Endothelial cell of umbilical vein (primary cell): Measurements from ENCODE around the gene SUGCT. TPM values are rescaled to one million over a fixed set of nuclear protein-coding genes. Genes with fewer than 3 reads are reported as not detected.

Experiments used
- BruUV-seq: library from RNA; stranded (reverse); fragments of 400-500 nt; replicated peaks from 2 replicates; lab custom pipeline; 2021; lab: Mats Ljungman, UMichigan
- CTCF ChIA-PET: fragments of 300-600, 350-600 bp; sonication (Branson Sonifier 250); formaldehyde crosslinking; loops from one replicate; lab custom pipeline; 2021; ENCODE audit warnings: antibody characterized with exemption, inconsistent platforms; lab: Charles Lee
- POLR2A ChIA-PET: fragments of 300-600, 350-600 bp; sonication (Branson Sonifier 250); formaldehyde crosslinking; loops from one replicate; lab custom pipeline; 2021; ENCODE audit warnings: antibody characterized with exemption, inconsistent platforms; lab: Charles Lee
- DNase-seq: peaks from one replicate; pipeline ENCODE4 v3.0.0-alpha.2; 2011; ENCODE audit warnings: low read depth, low spot score
- FAIRE-seq: peaks from 2 replicates; lab custom pipeline; 2011; peaks lifted over from hg19 to GRCh38; lab: Jason Lieb, UNC
- H2AFZ ChIP-seq: 2 replicates; pipeline ENCODE4 v1.6.0; 2012; ENCODE audit warnings: low read depth, low read length, control low read depth, inconsistent platforms
- H3K27ac ChIP-seq: 2 replicates; pipeline ENCODE4 v1.5.1; 2011; ENCODE audit warnings: low read depth, mild to moderate bottlenecking, control low read depth, low read length, moderate library complexity; ENCODE audit not compliant: insufficient read depth
- H3K27me3 ChIP-seq, 2 experiments: 2 replicates each; pipeline versions ENCODE4 v1.6.0 to v1.6.1; 2011; ENCODE audit warnings: low read length in 2 of 2, mixed read lengths in 1 of 2; ENCODE audit not compliant: control insufficient read depth in 2 of 2, insufficient read depth in 2 of 2
- H3K36me3 ChIP-seq, 2 experiments: 2 replicates in 1 of 2; 3 replicates in 1 of 2; pipeline ENCODE4 v1.5.1; 2011; ENCODE audit warnings: low read length in 2 of 2, mild to moderate bottlenecking in 1 of 2, moderate library complexity in 1 of 2; ENCODE audit not compliant: control insufficient read depth in 2 of 2, insufficient read depth in 2 of 2; ENCODE audit errors: extremely low read depth in 1 of 2
- H3K4me1 ChIP-seq: 3 replicates; pipeline ENCODE4 v1.5.1; 2011; ENCODE audit warnings: mild to moderate bottlenecking, low read length; ENCODE audit not compliant: control insufficient read depth, insufficient read depth; ENCODE audit errors: extremely low read depth
- H3K4me2 ChIP-seq: 2 replicates; pipeline ENCODE4 v1.6.1; 2011; ENCODE audit warnings: low read length, control low read depth, mixed read lengths; ENCODE audit not compliant: insufficient read depth
- H3K4me3 ChIP-seq, 3 experiments: fragments of 200-600 bp in 1 of 3; sonication (generic), shearing (Covaris generic) in 1 of 3; replicated peaks in 1 of 3; 2 replicates each; pipeline ENCODE4 v1.5.1; 2011 to 2016; ENCODE audit warnings: control low read depth in 3 of 3, low read length in 3 of 3, mild to moderate bottlenecking in 2 of 3, inconsistent platforms in 1 of 3, low read depth in 1 of 3, moderate library complexity in 1 of 3; ENCODE audit not compliant: insufficient read depth in 1 of 3
- H3K79me2 ChIP-seq: 2 replicates; pipeline ENCODE4 v1.6.0; 2012; ENCODE audit warnings: low read length, inconsistent platforms; ENCODE audit not compliant: control insufficient read depth, insufficient read depth
- H3K9ac ChIP-seq: replicated peaks from 2 replicates; pipeline ENCODE3; 2011; ENCODE audit warnings: low read length, control low read depth; ENCODE audit not compliant: insufficient read depth; ENCODE audit errors: extremely low read depth
- H3K9me1 ChIP-seq: replicated peaks from 3 replicates; pipeline ENCODE4 v1.6.0; 2011; ENCODE audit warnings: mild to moderate bottlenecking, low read length; ENCODE audit not compliant: control insufficient read depth, insufficient read depth; ENCODE audit errors: extremely low read depth
- H3K9me3 ChIP-seq: replicated peaks from 2 replicates; pipeline ENCODE4 v1.5.1; 2012; ENCODE audit warnings: low read length, inconsistent platforms; ENCODE audit not compliant: control insufficient read depth, insufficient read depth
- H4K20me1 ChIP-seq: replicated peaks from 2 replicates; pipeline ENCODE3; 2011; ENCODE audit warnings: mild to moderate bottlenecking, low read length; ENCODE audit not compliant: control insufficient read depth, insufficient read depth; ENCODE audit errors: extremely low read depth
- CTCF ChIP-seq, 2 donors: IDR thresholded peaks; 1 replicate in 1 of 2; 2 replicates in 1 of 2; pipeline ENCODE4 v1.5.1; 2011; ENCODE audit warnings: low read length in 2 of 2, mild to moderate bottlenecking in 2 of 2, moderate library complexity in 2 of 2, control low read depth in 1 of 2, inconsistent platforms in 1 of 2, low read depth in 1 of 2; ENCODE audit not compliant: insufficient read depth in 1 of 2; ENCODE audit errors: extremely low read depth in 1 of 2
- EZH2 ChIP-seq: IDR thresholded peaks from 2 replicates; pipeline ENCODE4 v1.6.1; 2012; ENCODE audit warnings: borderline replicate concordance, low read depth, mild to moderate bottlenecking, moderate library complexity, low read length, inconsistent platforms; ENCODE audit not compliant: severe bottlenecking
- FOS ChIP-seq: IDR thresholded peaks from 2 replicates; pipeline ENCODE4 v1.6.1; 2011; ENCODE audit warnings: mild to moderate bottlenecking, low read length, moderate library complexity, borderline replicate concordance; ENCODE audit not compliant: insufficient read depth
- GATA2 ChIP-seq: IDR thresholded peaks from 2 replicates; pipeline ENCODE4 v1.7.0; 2011; ENCODE audit warnings: low read depth, mild to moderate bottlenecking, moderate library complexity, mixed read lengths, low read length; ENCODE audit not compliant: insufficient read length, insufficient read depth
- JUN ChIP-seq: IDR thresholded peaks from 2 replicates; pipeline ENCODE4 v1.6.1; 2011; ENCODE audit warnings: borderline replicate concordance, low read depth; ENCODE audit not compliant: insufficient read length, insufficient read depth
- MAX ChIP-seq: IDR thresholded peaks from 2 replicates; pipeline ENCODE4 v1.6.1; 2011; ENCODE audit not compliant: insufficient read depth, insufficient read length
- MYC ChIP-seq: IDR thresholded peaks from one replicate; pipeline ENCODE4 v1.6.1; 2011; ENCODE audit warnings: mild to moderate bottlenecking, low read depth, low read length
- POLR2A ChIP-seq: IDR thresholded peaks from 2 replicates; pipeline ENCODE4 v1.6.1; 2012; ENCODE audit warnings: low read depth, mild to moderate bottlenecking, control low read depth, low read length
- POLR2AphosphoS5 ChIP-seq: IDR thresholded peaks from 2 replicates; pipeline ENCODE4 v1.6.1; 2012; ENCODE audit warnings: low read depth, mild to moderate bottlenecking, control low read depth, low read length, moderate library complexity; ENCODE audit not compliant: insufficient read depth
- dilution Hi-C: fragments of 300-500 bp; cut with MboI; formaldehyde crosslinking; loops from one replicate; pipeline ENCODE4 v1.15.0; 2019; ENCODE audit warnings: low sequenced_read_pairs; ENCODE audit not compliant: extremely low pct_ligation_motif_present
- intact Hi-C: fragments of 100-400 bp; cut with micrococcal nuclease; formaldehyde crosslinking; loops from one replicate; pipeline ENCODE4 v1.10.0; 2022
- polyA plus RNA-seq, 4 experiments: library from polyadenylated mRNA; depleted of rRNA in 3 of 4; stranded (reverse) in 3 of 4; unstranded in 1 of 4; fragments of >200 nt; gene quantifications; 2 replicates each; pipeline versions ENCODE4 v1.2.1 to v1.2.3, GENCODE V29; 2011 to 2012; ENCODE audit warnings: missing spikeins in 1 of 4
- total RNA-seq: library from RNA; stranded (reverse); gene quantifications from 2 replicates; pipeline ENCODE4 v1.2.3, GENCODE V29; 2021

Gene SUGCT
- total and polyA plus RNA-seq, 2 donors (not counting 3 experiments of a cell fraction or from before 2014, with no cell fraction given), result 1.2 to 1.4 TPM

- ChIA-PET CTCF (interaction anchor here (0.6 kb wide), 1 partner anchor 10 kb away, joined by 3 read pairs; no protein-coding TSS in a partner anchor), POLR2A (no interaction called here)
- Histone ChIP-seq H2AFZ (no peak overlapping the region), H3K9me3 (no peaks in the 10 kb centered on the region), H3K9ac (no peak overlapping the region), H3K4me2 (no peak overlapping the region), H3K4me3 (no peak overlapping the region), H3K36me3 (no peaks in the 10 kb centered on the region), H4K20me1 (no peaks in the 10 kb centered on the region), H3K4me1 (no peaks in the 10 kb centered on the region), H3K27me3 (no peaks in the 10 kb centered on the region), H3K79me2 (no peaks in the 10 kb centered on the region), H3K27ac (no peak overlapping the region), H3K9me1 (no peaks in the 10 kb centered on the region)
- no peak for DNase-seq
- dilution Hi-C loops, result no loop called here
- FAIRE-seq, result no peak
- BruUV-seq, result no TSS peak
- TF ChIP-seq EZH2 (no peak), CTCF (IDR thresholded peaks at IDR 0.05; ENCODE audit: extremely low read depth in 1 of 2, insufficient read depth in 1 of 2, low read depth in 1 of 2, low read length in 2 of 2) (no peak)
- intact Hi-C loops, result no loop called here
These were observed 772.5 kb downstream of the SUGCT start for GRCh38 chr7:40907286-40907685.

GRCh38 chr7:40909346-40909980, 774.7 kb downstream of the SUGCT start:
- intact Hi-C loops (no loop called here), dilution Hi-C loops (no loop called here)
- ChIA-PET CTCF (no interaction called here), POLR2A (no interaction called here)
- Histone ChIP-seq H3K9me1 (no peaks in the 10 kb centered on the region), H3K27ac (no peak overlapping the region), H3K79me2 (no peaks in the 10 kb centered on the region), H3K36me3 (no peaks in the 10 kb centered on the region), H4K20me1 (no peaks in the 10 kb centered on the region), H3K4me3 (no peak overlapping the region), H3K9me3 (no peaks in the 10 kb centered on the region), H3K4me1 (no peaks in the 10 kb centered on the region), H3K27me3 (no peaks in the 10 kb centered on the region), H3K9ac (no peak overlapping the region), H3K4me2 (no peak overlapping the region), H2AFZ (no peak overlapping the region)
- FAIRE-seq, result no peak
- no TSS peak for BruUV-seq
- TF ChIP-seq POLR2AphosphoS5 (no peak), CTCF (IDR thresholded peaks at IDR 0.05; ENCODE audit: extremely low read depth in 1 of 2, insufficient read depth in 1 of 2, low read depth in 1 of 2, low read length in 2 of 2) (no peak), MAX (no peak), POLR2A (no peak), EZH2 (no peak), GATA2 (no peak), FOS (no peak), JUN (no peak), MYC (no peak)
- DNase-seq, result no peak
